HG03460 (cell line): ENCODE measurements around the gene GLRA1.
A peak's percentile ranks its signal among the peaks of the same experiment; 100 is the strongest.
"Not testable (repeated sequence)": the region's sequence is repeated elsewhere in the genome, so short reads cannot be mapped to it uniquely, and the experiment has no call there.

Experiments
- ATAC-seq: cut with Tn5 transposase; IDR thresholded peaks from one replicate; pipeline ENCODE4 v1.9.1; 2021; ENCODE audit not compliant: unreplicated experiment

GLRA1 gene

GRCh38 chr5:151917904-151918303 is 6.7 kb downstream of the GLRA1 start:
- ATAC-seq = no peak

GRCh38 chr5:151913425-151913824 is 11.2 kb downstream of the GLRA1 start:
- no peak for ATAC-seq

- ATAC-seq = no peak
Measured at GRCh38 chr5:151912360-151912759, 12.3 kb downstream of the GLRA1 start.

- no peak for ATAC-seq
Measured at GRCh38 chr5:151911011-151911410, 13.6 kb downstream of the GLRA1 start.

GRCh38 chr5:151909628-151910027 is 15.0 kb downstream of the GLRA1 start:
- ATAC-seq = no peak

- ATAC-seq = no peak
Measured at GRCh38 chr5:151906246-151906645, 18.4 kb downstream of the GLRA1 start.

GRCh38 chr5:151905557-151905961 is 19.1 kb downstream of the GLRA1 start:
- ATAC-seq = no peak

- no peak for ATAC-seq
Measured at GRCh38 chr5:151904909-151905308, 19.7 kb downstream of the GLRA1 start.

GRCh38 chr5:151904127-151904526 is 20.5 kb downstream of the GLRA1 start:
- no peak for ATAC-seq

- peak; percentile 94 for ATAC-seq
Measured at GRCh38 chr5:151903243-151903653, 21.4 kb downstream of the GLRA1 start.

GRCh38 chr5:151902215-151902614 is 22.4 kb downstream of the GLRA1 start:
- no peak for ATAC-seq

- ATAC-seq = no peak
Measured at GRCh38 chr5:151901611-151902010, 23.0 kb downstream of the GLRA1 start.

- ATAC-seq = no peak
Measured at GRCh38 chr5:151900891-151901290, 23.8 kb downstream of the GLRA1 start.

- no peak for ATAC-seq
Measured at GRCh38 chr5:151899399-151899798, 25.3 kb downstream of the GLRA1 start.

GRCh38 chr5:151897896-151898295 is 26.8 kb downstream of the GLRA1 start:
- ATAC-seq = peak; percentile 47

GRCh38 chr5:151897020-151897552 is 27.6 kb downstream of the GLRA1 start:
- ATAC-seq = no peak

- no peak for ATAC-seq
Measured at GRCh38 chr5:151896031-151896691, 28.5 kb downstream of the GLRA1 start.

- no peak for ATAC-seq
Measured at GRCh38 chr5:151895660-151896030, 29.0 kb downstream of the GLRA1 start.

GRCh38 chr5:151893485-151893884 is 31.2 kb downstream of the GLRA1 start:
- not testable (repeated sequence) for ATAC-seq

GRCh38 chr5:151892393-151892792 is 32.3 kb downstream of the GLRA1 start:
- ATAC-seq = no peak

GRCh38 chr5:151890299-151890698 is 34.4 kb downstream of the GLRA1 start:
- no peak for ATAC-seq

GRCh38 chr5:151889614-151890013 is 35.0 kb downstream of the GLRA1 start:
- no peak for ATAC-seq
